ENCODE measurements around the gene SLC1A3.

Gene SLC1A3

GRCh38 chr5:36624277-36624676, 17.9 kb downstream of the SLC1A3 start:
- Histone ChIP-seq H3K9ac (ENCODE audit: low read length) (no peak overlapping the region), H3K4me1 (ENCODE audit: control insufficient read depth, insufficient read depth, low read length) (no peaks in the 10 kb centered on the region), H3K27ac (ENCODE audit: low read depth, low read length) (no peak overlapping the region), H3K4me3 (ENCODE audit: low read length) (no peak overlapping the region), H3K27me3 (ENCODE audit: control insufficient read depth, insufficient read depth, low read length) (no peaks in the 10 kb centered on the region), H3K36me3 (ENCODE audit: control insufficient read depth, insufficient read depth, low read length) (no peaks in the 10 kb centered on the region)

GRCh38 chr5:36628695-36629094, 22.3 kb downstream of the SLC1A3 start:
- H3K36me3 ChIP-seq (ENCODE audit: control insufficient read depth, insufficient read depth, low read length) = no peaks in the 10 kb centered on the region
- H3K4me3 ChIP-seq (ENCODE audit: low read length) = no peak overlapping the region
- H3K27me3 ChIP-seq (ENCODE audit: control insufficient read depth, insufficient read depth, low read length) = no peaks in the 10 kb centered on the region
- no peaks in the 10 kb centered on the region for H3K4me1 ChIP-seq (ENCODE audit: control insufficient read depth, insufficient read depth, low read length)
- H3K9ac ChIP-seq (ENCODE audit: low read length) = no peak overlapping the region
- H3K27ac ChIP-seq (ENCODE audit: low read depth, low read length) = no peak overlapping the region

GRCh38 chr5:36629729-36630128, 23.3 kb downstream of the SLC1A3 start:
- no peaks in the 10 kb centered on the region for H3K4me1 ChIP-seq (ENCODE audit: control insufficient read depth, insufficient read depth, low read length)
- H3K36me3 ChIP-seq (ENCODE audit: control insufficient read depth, insufficient read depth, low read length) = no peaks in the 10 kb centered on the region
- H3K27ac ChIP-seq (ENCODE audit: low read depth, low read length) = no peak overlapping the region
- H3K27me3 ChIP-seq (ENCODE audit: control insufficient read depth, insufficient read depth, low read length) = no peaks in the 10 kb centered on the region
- no peak overlapping the region for H3K4me3 ChIP-seq (ENCODE audit: low read length)
- H3K9ac ChIP-seq (ENCODE audit: low read length) = no peak overlapping the region

GRCh38 chr5:36630201-36631145, 24.1 kb downstream of the SLC1A3 start:
- Histone ChIP-seq H3K27me3 (ENCODE audit: control insufficient read depth, insufficient read depth, low read length) (no peaks in the 10 kb centered on the region), H3K4me3 (ENCODE audit: low read length) (no peak overlapping the region), H3K9ac (ENCODE audit: low read length) (no peak overlapping the region), H3K36me3 (ENCODE audit: control insufficient read depth, insufficient read depth, low read length) (no peaks in the 10 kb centered on the region), H3K4me1 (ENCODE audit: control insufficient read depth, insufficient read depth, low read length) (no peaks in the 10 kb centered on the region), H3K27ac (ENCODE audit: low read depth, low read length) (no peak overlapping the region)

- no peaks in the 10 kb centered on the region for H3K36me3 ChIP-seq (ENCODE audit: control insufficient read depth, insufficient read depth, low read length)
- no peaks in the 10 kb centered on the region for H3K27me3 ChIP-seq (ENCODE audit: control insufficient read depth, insufficient read depth, low read length)
- no peaks in the 10 kb centered on the region for H3K4me1 ChIP-seq (ENCODE audit: control insufficient read depth, insufficient read depth, low read length)
- H3K27ac ChIP-seq (ENCODE audit: low read depth, low read length) = no peak overlapping the region
- no peak overlapping the region for H3K4me3 ChIP-seq (ENCODE audit: low read length)
- no peak overlapping the region for H3K9ac ChIP-seq (ENCODE audit: low read length)
These were observed 24.7 kb downstream of the SLC1A3 start for GRCh38 chr5:36631154-36631553.

- Histone ChIP-seq H3K9ac (ENCODE audit: low read length) (no peak overlapping the region), H3K27ac (ENCODE audit: low read depth, low read length) (no peak overlapping the region), H3K36me3 (ENCODE audit: control insufficient read depth, insufficient read depth, low read length) (no peaks in the 10 kb centered on the region), H3K4me1 (ENCODE audit: control insufficient read depth, insufficient read depth, low read length) (no peaks in the 10 kb centered on the region), H3K27me3 (ENCODE audit: control insufficient read depth, insufficient read depth, low read length) (no peaks in the 10 kb centered on the region), H3K4me3 (ENCODE audit: low read length) (no peak overlapping the region)
These were observed 25.4 kb downstream of the SLC1A3 start for GRCh38 chr5:36631620-36632362.

- Histone ChIP-seq H3K4me1 (ENCODE audit: control insufficient read depth, insufficient read depth, low read length) (no peaks in the 10 kb centered on the region), H3K27ac (ENCODE audit: low read depth, low read length) (no peak overlapping the region), H3K36me3 (ENCODE audit: control insufficient read depth, insufficient read depth, low read length) (no peaks in the 10 kb centered on the region), H3K27me3 (ENCODE audit: control insufficient read depth, insufficient read depth, low read length) (no peaks in the 10 kb centered on the region), H3K9ac (ENCODE audit: low read length) (no peak overlapping the region), H3K4me3 (ENCODE audit: low read length) (no peak overlapping the region)
These were observed 25.9 kb downstream of the SLC1A3 start for GRCh38 chr5:36632363-36632664.

GRCh38 chr5:36635721-36636390, 29.4 kb downstream of the SLC1A3 start:
- Histone ChIP-seq H3K9ac (ENCODE audit: low read length) (no peak overlapping the region), H3K27ac (ENCODE audit: low read depth, low read length) (no peak overlapping the region), H3K27me3 (ENCODE audit: control insufficient read depth, insufficient read depth, low read length) (no peaks in the 10 kb centered on the region), H3K4me3 (ENCODE audit: low read length) (no peak overlapping the region), H3K4me1 (ENCODE audit: control insufficient read depth, insufficient read depth, low read length) (no peaks in the 10 kb centered on the region), H3K36me3 (ENCODE audit: control insufficient read depth, insufficient read depth, low read length) (no peaks in the 10 kb centered on the region)

- H3K9ac ChIP-seq (ENCODE audit: low read length) = no peak overlapping the region
- H3K4me3 ChIP-seq (ENCODE audit: low read length) = no peak overlapping the region
- H3K4me1 ChIP-seq (ENCODE audit: control insufficient read depth, insufficient read depth, low read length) = no peaks in the 10 kb centered on the region
- H3K36me3 ChIP-seq (ENCODE audit: control insufficient read depth, insufficient read depth, low read length) = no peaks in the 10 kb centered on the region
- H3K27me3 ChIP-seq (ENCODE audit: control insufficient read depth, insufficient read depth, low read length) = no peaks in the 10 kb centered on the region
- no peak overlapping the region for H3K27ac ChIP-seq (ENCODE audit: low read depth, low read length)
These were observed 30.7 kb downstream of the SLC1A3 start for GRCh38 chr5:36637101-36637500.

- no peaks in the 10 kb centered on the region for H3K4me1 ChIP-seq (ENCODE audit: control insufficient read depth, insufficient read depth, low read length)
- no peak overlapping the region for H3K9ac ChIP-seq (ENCODE audit: low read length)
- no peaks in the 10 kb centered on the region for H3K36me3 ChIP-seq (ENCODE audit: control insufficient read depth, insufficient read depth, low read length)
- no peak overlapping the region for H3K4me3 ChIP-seq (ENCODE audit: low read length)
- no peak overlapping the region for H3K27ac ChIP-seq (ENCODE audit: low read depth, low read length)
- H3K27me3 ChIP-seq (ENCODE audit: control insufficient read depth, insufficient read depth, low read length) = no peaks in the 10 kb centered on the region
These were observed 31.1 kb downstream of the SLC1A3 start for GRCh38 chr5:36637516-36637915.

- Histone ChIP-seq H3K27ac (ENCODE audit: low read depth, low read length) (no peak overlapping the region), H3K36me3 (ENCODE audit: control insufficient read depth, insufficient read depth, low read length) (no peaks in the 10 kb centered on the region), H3K27me3 (ENCODE audit: control insufficient read depth, insufficient read depth, low read length) (no peaks in the 10 kb centered on the region), H3K9ac (ENCODE audit: low read length) (no peak overlapping the region), H3K4me1 (ENCODE audit: control insufficient read depth, insufficient read depth, low read length) (no peaks in the 10 kb centered on the region), H3K4me3 (ENCODE audit: low read length) (no peak overlapping the region)
These were observed 31.6 kb downstream of the SLC1A3 start for GRCh38 chr5:36638056-36638455.

GRCh38 chr5:36640949-36641348, 34.5 kb downstream of the SLC1A3 start:
- Histone ChIP-seq H3K27ac (ENCODE audit: low read depth, low read length) (no peak overlapping the region), H3K27me3 (ENCODE audit: control insufficient read depth, insufficient read depth, low read length) (no peaks in the 10 kb centered on the region), H3K4me3 (ENCODE audit: low read length) (no peak overlapping the region), H3K9ac (ENCODE audit: low read length) (no peak overlapping the region), H3K4me1 (ENCODE audit: control insufficient read depth, insufficient read depth, low read length) (no peaks in the 10 kb centered on the region), H3K36me3 (ENCODE audit: control insufficient read depth, insufficient read depth, low read length) (no peaks in the 10 kb centered on the region)
